Natural killer cell treated with Interleukin-12 subunit alpha and Interleukin-12 subunit beta and Interleukin-15 and Interleukin-18, amount 100 ng/mL, for 72 hours (primary cell): Measurements from ENCODE around the gene S100A3. TPM values are rescaled to one million over a fixed set of nuclear protein-coding genes. Genes with fewer than 3 reads are reported as not detected.
A peak's percentile ranks its signal among the peaks of the same experiment; 100 is the strongest.

Experiments
- ATAC-seq, 2 donors: fragments of 150-1000 bp; cut with Tn5 transposase in 1 of 2; sonication (Bioruptor Pico), chemical (Tn5 transposase) in 1 of 2; 2 replicates each; pipeline ENCODE4 v1.10.0; 2021
- DNase-seq: peaks from one replicate; pipeline ENCODE4 v3.0.0; 2022; ENCODE audit warnings: low spot score
- H3K27ac Mint-ChIP-seq, 2 donors: 1 replicate in 1 of 2; 2 replicates in 1 of 2; pipeline ENCODE4 v1.8.0; 2022; ENCODE audit warnings: mixed read lengths in 2 of 2, mild to moderate bottlenecking in 1 of 2, moderate library complexity in 1 of 2
- H3K27me3 Mint-ChIP-seq, 2 donors: 1 replicate in 1 of 2; 2 replicates in 1 of 2; pipeline ENCODE4 v1.8.0; 2022; ENCODE audit warnings: mixed read lengths in 2 of 2
- H3K36me3 Mint-ChIP-seq: one replicate; pipeline ENCODE4 v1.8.0; 2022; ENCODE audit warnings: mixed read lengths
- H3K4me1 Mint-ChIP-seq, 2 donors: 1 replicate in 1 of 2; 2 replicates in 1 of 2; pipeline ENCODE4 v1.8.0; 2022; ENCODE audit warnings: low read depth in 2 of 2, mixed read lengths in 2 of 2, mild to moderate bottlenecking in 1 of 2
- H3K4me3 Mint-ChIP-seq: one replicate; pipeline ENCODE4 v1.8.0; 2022; ENCODE audit warnings: mixed read lengths
- H3K9me3 Mint-ChIP-seq: 2 replicates; pipeline ENCODE4 v1.8.0; 2022; ENCODE audit warnings: mixed read lengths
- total RNA-seq, 2 donors: library from RNA; stranded (reverse); gene quantifications; one replicate each; pipeline ENCODE4 v1.2.3, GENCODE V29; 2022

Gene S100A3
- total RNA-seq, 2 donors from 2014 or later, result not detected

GRCh38 chr1:153550398-153550758 is 1.3 kb upstream of the S100A3 start:
- Mint-ChIP-seq H3K27ac (no peak overlapping the region), H3K4me1 (peaks cover 13 to 18% of the 10 kb centered on the region in 2 donors)

GRCh38 chr1:153549741-153550397 is 811 bp upstream of the S100A3 start:
- no peaks in the 10 kb centered on the region for H3K36me3 Mint-ChIP-seq

More at GRCh38 chr1:153550398-153550758, 1.3 kb upstream of the S100A3 start:
- Mint-ChIP-seq H3K9me3 (no peaks in the 10 kb centered on the region), H3K27me3 (peaks cover 0 to 3% of the 10 kb centered on the region in 2 donors), H3K36me3 (no peaks in the 10 kb centered on the region), H3K4me3 (no peak overlapping the region)
- DNase-seq, result no peak
- ATAC-seq, result no peak

GRCh38 chr1:153547560-153548551 is 1.2 kb downstream of the S100A3 start:
- peaks cover 32 to 37% of the 10 kb centered on the region in 2 donors for H3K4me1 Mint-ChIP-seq
- ATAC-seq, result no peak
- no peaks in the 10 kb centered on the region for H3K36me3 Mint-ChIP-seq
- no peak for DNase-seq
- H3K4me3 Mint-ChIP-seq, result no peak overlapping the region
- peak overlapping the region in 1 of 2 donors; percentile 56 for H3K27ac Mint-ChIP-seq
- H3K9me3 Mint-ChIP-seq, result no peaks in the 10 kb centered on the region
- H3K27me3 Mint-ChIP-seq, result peaks cover 0 to 3% of the 10 kb centered on the region in 2 donors

More at GRCh38 chr1:153549741-153550397, 811 bp upstream of the S100A3 start:
- no peak overlapping the region for H3K4me3 Mint-ChIP-seq
- ATAC-seq (no peak), DNase-seq (no peak)
- no peaks in the 10 kb centered on the region for H3K9me3 Mint-ChIP-seq
- H3K4me1 Mint-ChIP-seq, result peaks cover 18 to 23% of the 10 kb centered on the region in 2 donors
- no peak overlapping the region for H3K27ac Mint-ChIP-seq
- peaks cover 0 to 3% of the 10 kb centered on the region in 2 donors for H3K27me3 Mint-ChIP-seq

DNA sequence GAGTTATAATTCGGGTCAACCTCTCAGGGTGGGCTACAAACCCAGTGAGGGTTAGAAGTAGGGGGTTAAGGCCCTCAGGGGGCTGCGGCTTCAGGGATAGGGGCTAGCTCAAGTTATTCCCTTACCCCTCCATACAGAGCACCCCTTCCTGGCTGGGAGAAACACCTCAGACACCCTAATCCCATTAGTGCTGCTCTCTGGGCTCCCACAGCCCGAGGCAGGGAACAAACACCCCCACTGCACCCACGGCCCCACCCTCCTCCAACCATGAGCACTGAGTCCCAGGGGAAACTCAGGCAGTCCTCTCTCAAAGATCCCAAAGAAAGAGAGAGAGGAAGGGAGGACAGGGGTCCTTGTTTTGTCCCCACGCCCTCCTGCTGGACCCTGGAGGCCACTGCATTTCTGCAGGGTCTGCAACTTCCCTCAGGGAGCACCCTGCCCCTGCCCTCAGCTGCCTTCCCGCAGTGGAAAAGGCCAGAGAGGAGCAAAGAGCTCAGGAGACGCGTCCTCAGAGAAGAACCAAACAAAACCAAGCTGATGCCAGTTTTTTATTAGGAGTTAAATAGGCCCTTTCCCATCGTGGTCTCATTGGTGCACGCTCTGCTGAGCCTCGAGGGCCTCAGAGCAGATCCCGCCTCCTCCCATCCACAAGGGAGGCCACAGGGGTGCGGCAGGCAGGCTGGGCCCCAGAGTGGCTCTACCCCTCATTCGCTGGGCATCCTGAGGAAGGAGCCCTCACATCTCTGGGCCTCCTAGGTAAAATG is 2.1 kb downstream of the S100A3 start:
- Mint-ChIP-seq H3K27ac (peak overlapping the region; percentile 94 to 96), H3K4me1 (peaks cover 38 to 42% of the 10 kb centered on the region in 2 donors), H3K4me3 (peak overlapping the region; percentile 34), H3K27me3 (peaks cover 0 to 3% of the 10 kb centered on the region in 2 donors), H3K9me3 (no peaks in the 10 kb centered on the region), H3K36me3 (no peaks in the 10 kb centered on the region)
- ATAC-seq, result no peak
- DNase-seq, result no peak

DNA sequence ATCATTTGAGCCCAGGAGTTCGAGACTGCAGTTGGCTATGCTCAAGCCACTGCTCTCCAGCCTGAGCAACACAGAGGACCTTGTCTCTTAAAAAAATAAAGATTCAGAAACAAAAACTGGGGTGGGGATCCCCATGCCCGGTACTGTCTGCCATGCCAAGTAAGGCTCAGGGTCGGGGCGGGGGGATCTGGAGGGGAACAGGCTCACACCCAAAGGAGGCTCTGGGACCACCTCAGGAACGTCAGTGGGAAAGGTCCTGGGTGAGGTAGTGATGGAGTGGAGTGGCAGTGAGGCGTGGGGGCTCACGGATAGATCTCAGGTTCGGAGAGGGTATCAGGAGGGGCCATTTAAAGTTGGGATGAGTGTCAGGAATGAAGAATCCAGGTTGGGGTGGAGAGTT is 2.7 kb downstream of the S100A3 start:
- no peaks in the 10 kb centered on the region for H3K36me3 Mint-ChIP-seq
- no peak for ATAC-seq
- DNase-seq, result no peak
- H3K9me3 Mint-ChIP-seq, result no peaks in the 10 kb centered on the region
- peak overlapping the region; percentile 34 for H3K4me3 Mint-ChIP-seq
- H3K27ac Mint-ChIP-seq, result peak overlapping the region; percentile 94 to 96
- H3K4me1 Mint-ChIP-seq, result peaks cover 44 to 47% of the 10 kb centered on the region in 2 donors
- peaks cover 0 to 3% of the 10 kb centered on the region in 2 donors for H3K27me3 Mint-ChIP-seq

- H3K27me3 Mint-ChIP-seq, result no peaks in the 10 kb centered on the region
- no peaks in the 10 kb centered on the region for H3K9me3 Mint-ChIP-seq
- peak within 1 kb of the TSS; percentile 93 for H3K4me3 Mint-ChIP-seq
- H3K4me1 Mint-ChIP-seq, result peaks cover 54% of the 10 kb centered on the region in 2 donors
- ATAC-seq (peak; percentile 88 to 90), DNase-seq (peak; percentile 81)
- peak within 1 kb of the TSS; percentile 94 to 96 for H3K27ac Mint-ChIP-seq
- no peaks in the 10 kb centered on the region for H3K36me3 Mint-ChIP-seq
These were observed 3.7 kb downstream of the S100A3 start, which contains the start of gene S100A4 for GRCh38 chr1:153545067-153546055. S100A4 (minus strand) TSS chr1:153545806; CDS start chr1:153544794, 1,012 bp downstream.

GRCh38 chr1:153544453-153545066 is 4.5 kb downstream of the S100A3 start:
- Mint-ChIP-seq H3K9me3 (no peaks in the 10 kb centered on the region), H3K27ac (peak overlapping the region; percentile 94 to 96)

DNA sequence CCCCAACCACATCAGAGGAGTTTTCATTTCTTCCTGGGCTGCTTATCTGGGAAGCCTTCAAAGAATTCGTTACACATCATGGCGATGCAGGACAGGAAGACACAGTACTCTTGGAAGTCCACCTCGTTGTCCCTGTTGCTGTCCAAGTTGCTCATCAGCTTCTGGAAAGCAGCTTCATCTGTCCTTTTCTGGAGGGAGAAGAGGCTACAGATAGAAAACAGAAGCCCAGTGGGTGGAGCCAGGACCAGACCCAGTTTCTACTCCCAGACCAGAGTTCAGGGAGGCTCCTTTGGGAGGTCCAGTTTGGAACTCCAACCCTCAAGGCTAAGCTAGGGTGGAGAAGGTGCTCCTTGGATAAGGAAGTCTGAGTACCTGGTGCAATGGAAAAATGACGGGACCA is 5.3 kb downstream of the S100A3 start:
- H3K36me3 Mint-ChIP-seq, result no peaks in the 10 kb centered on the region
- peak overlapping the region; percentile 94 to 96 for H3K27ac Mint-ChIP-seq
- peaks cover 64 to 65% of the 10 kb centered on the region in 2 donors for H3K4me1 Mint-ChIP-seq
- no peaks in the 10 kb centered on the region for H3K27me3 Mint-ChIP-seq
- H3K4me3 Mint-ChIP-seq, result no peak overlapping the region
- no peaks in the 10 kb centered on the region for H3K9me3 Mint-ChIP-seq
- no peak for DNase-seq
- ATAC-seq, result no peak

More at GRCh38 chr1:153544453-153545066, 4.5 kb downstream of the S100A3 start:
- ATAC-seq (no peak), DNase-seq (no peak)
- Mint-ChIP-seq H3K4me3 (peak overlapping the region; percentile 93), H3K4me1 (peaks cover 62% of the 10 kb centered on the region in 2 donors), H3K27me3 (no peaks in the 10 kb centered on the region), H3K36me3 (no peaks in the 10 kb centered on the region)

- Mint-ChIP-seq H3K36me3 (no peaks in the 10 kb centered on the region), H3K4me1 (peaks cover 64 to 65% of the 10 kb centered on the region in 2 donors)
- ATAC-seq, result no peak
These were observed 5.9 kb downstream of the S100A3 start for GRCh38 chr1:153542956-153543711.

GRCh38 chr1:153541641-153542590 is 7.1 kb downstream of the S100A3 start:
- Mint-ChIP-seq H3K4me1 (peaks cover 64 to 66% of the 10 kb centered on the region in 2 donors), H3K9me3 (no peaks in the 10 kb centered on the region), H3K36me3 (no peaks in the 10 kb centered on the region), H3K4me3 (peak overlapping the region; percentile 50), H3K27ac (peak overlapping the region; percentile 86 to 95), H3K27me3 (no peaks in the 10 kb centered on the region)
- ATAC-seq (no peak), DNase-seq (no peak)

More at GRCh38 chr1:153542956-153543711, 5.9 kb downstream of the S100A3 start:
- Mint-ChIP-seq H3K27me3 (no peaks in the 10 kb centered on the region), H3K9me3 (no peaks in the 10 kb centered on the region), H3K4me3 (no peak overlapping the region), H3K27ac (peak overlapping the region; percentile 86 to 94)
- DNase-seq, result no peak
